Tibial artery (tissue), 4 donors: ENCODE measurements around the gene HDAC10.

Source experiments
- DNase-seq, 2 donors: peaks; one replicate each; pipeline ENCODE4 v3.0.0-alpha.2; 2019
- H3K27ac ChIP-seq, 2 donors: fragments of 200-600 bp; sonication (generic) in 1 of 2; 1 replicate in 1 of 2; 2 replicates in 1 of 2; pipeline ENCODE4 v1.5.1; 2018 to 2019; ENCODE audit warnings: mild to moderate bottlenecking in 1 of 2
- H3K27me3 ChIP-seq, 2 donors: fragments of 200-600 bp; sonication (generic) in 1 of 2; one replicate each; pipeline versions ENCODE4 v1.5.1 to v1.6.0; 2016 to 2019
- H3K36me3 ChIP-seq, 3 donors: fragments of 200-600 bp; sonication (generic) in 2 of 3; one replicate each; pipeline ENCODE4 v1.5.1; 2016 to 2019; ENCODE audit warnings: mild to moderate bottlenecking in 2 of 3
- H3K4me1 ChIP-seq, 4 donors: fragments of 200-600 bp; sonication (generic) in 2 of 4; 1 replicate in 3 of 4; 2 replicates in 1 of 4; pipeline ENCODE4 v1.5.1; 2016 to 2019
- H3K4me3 ChIP-seq, 2 donors: fragments of 200-600 bp; sonication (generic) in 1 of 2; 1 replicate in 1 of 2; 2 replicates in 1 of 2; pipeline ENCODE4 v1.5.1; 2018 to 2019; ENCODE audit warnings: mild to moderate bottlenecking in 2 of 2
- H3K9me3 ChIP-seq, 3 donors: fragments of 200-600 bp; sonication (generic) in 1 of 3; one replicate each; pipeline ENCODE4 v1.5.1; 2016 to 2019
- intact Hi-C: fragments of 100-400 bp; cut with DNase I; formaldehyde crosslinking; loops from one replicate; pipeline ENCODE4 v1.15.0; 2023; ENCODE audit warnings: low total_unique reads
- TF ChIP-seq, protein P1 (sequence below), 2 experiments: fragments of 200-600 bp in 1 of 2; fragments of 450-650 bp in 1 of 2; IDR thresholded peaks; one replicate each; pipeline ENCODE4 v1.5.1; 2017 to 2019; ENCODE audit warnings: antibody characterized with exemption in 2 of 2, mild to moderate bottlenecking in 1 of 2, moderate library complexity in 1 of 2

Gene HDAC10

DNA sequence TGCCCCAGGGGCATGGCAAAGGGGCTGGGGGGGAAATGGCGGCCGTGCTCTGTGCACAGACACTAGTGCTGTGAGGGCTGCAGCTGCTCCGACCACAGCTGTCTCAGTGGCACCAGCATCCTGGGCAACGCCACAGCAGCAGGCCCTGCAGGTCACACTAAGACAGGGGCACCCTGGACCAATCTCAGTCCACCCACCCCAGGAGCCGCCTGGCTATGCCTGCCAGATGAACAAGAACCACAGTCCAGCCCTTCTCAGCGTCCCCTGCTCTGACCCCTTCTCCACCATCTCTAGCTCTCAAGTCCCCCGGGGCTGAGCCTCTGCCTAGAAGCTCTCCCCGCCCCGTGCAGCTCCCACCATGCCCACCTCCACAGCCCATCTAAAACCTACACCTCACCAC, 22.7 kb downstream of the HDAC10 start:
- Histone ChIP-seq H3K27ac (no peak overlapping the region), H3K27me3 (no peaks in the 10 kb centered on the region), H3K4me1 (no peaks in the 10 kb centered on the region), H3K9me3 (no peaks in the 10 kb centered on the region), H3K36me3 (peaks cover 43 to 89% (median 75%) of the 10 kb centered on the region in 3 donors), H3K4me3 (no peak overlapping the region)
- intact Hi-C loops = no loop called here
- no peak for DNase-seq
- TF ChIP-seq, protein P1, sequence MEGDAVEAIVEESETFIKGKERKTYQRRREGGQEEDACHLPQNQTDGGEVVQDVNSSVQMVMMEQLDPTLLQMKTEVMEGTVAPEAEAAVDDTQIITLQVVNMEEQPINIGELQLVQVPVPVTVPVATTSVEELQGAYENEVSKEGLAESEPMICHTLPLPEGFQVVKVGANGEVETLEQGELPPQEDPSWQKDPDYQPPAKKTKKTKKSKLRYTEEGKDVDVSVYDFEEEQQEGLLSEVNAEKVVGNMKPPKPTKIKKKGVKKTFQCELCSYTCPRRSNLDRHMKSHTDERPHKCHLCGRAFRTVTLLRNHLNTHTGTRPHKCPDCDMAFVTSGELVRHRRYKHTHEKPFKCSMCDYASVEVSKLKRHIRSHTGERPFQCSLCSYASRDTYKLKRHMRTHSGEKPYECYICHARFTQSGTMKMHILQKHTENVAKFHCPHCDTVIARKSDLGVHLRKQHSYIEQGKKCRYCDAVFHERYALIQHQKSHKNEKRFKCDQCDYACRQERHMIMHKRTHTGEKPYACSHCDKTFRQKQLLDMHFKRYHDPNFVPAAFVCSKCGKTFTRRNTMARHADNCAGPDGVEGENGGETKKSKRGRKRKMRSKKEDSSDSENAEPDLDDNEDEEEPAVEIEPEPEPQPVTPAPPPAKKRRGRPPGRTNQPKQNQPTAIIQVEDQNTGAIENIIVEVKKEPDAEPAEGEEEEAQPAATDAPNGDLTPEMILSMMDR (IDR thresholded peaks at IDR 0.05) = no peak

DNA sequence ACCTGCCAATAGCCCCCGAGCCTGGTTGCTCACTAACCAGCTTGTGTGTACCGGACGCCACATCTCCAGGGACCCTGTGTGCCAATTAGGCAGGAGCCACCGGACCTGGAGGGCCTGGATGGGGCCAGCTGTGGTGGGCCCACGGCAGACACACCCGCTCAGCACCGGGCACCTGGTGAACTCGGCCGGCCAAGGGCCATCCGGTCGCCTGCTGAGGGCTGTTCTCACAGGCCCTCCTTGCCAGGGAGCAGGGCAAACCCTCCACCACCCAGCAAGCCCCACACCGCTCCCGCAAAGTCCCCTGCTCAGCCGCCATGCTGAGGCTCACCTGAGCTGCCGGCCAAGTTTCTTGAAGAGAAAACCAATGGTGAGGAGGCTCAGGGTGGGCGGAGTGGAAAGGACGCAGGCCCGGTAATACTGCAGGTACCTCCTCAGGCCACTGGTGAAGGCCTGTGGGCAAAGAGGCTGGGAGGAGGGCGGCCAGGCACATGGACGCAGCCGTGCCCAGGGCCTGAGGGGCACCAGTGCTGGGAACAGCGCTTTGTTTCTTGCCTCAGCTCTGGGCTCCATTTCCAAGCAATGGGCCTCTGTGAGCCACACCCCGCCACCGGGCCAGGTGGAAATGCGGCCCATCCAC, 23.4 kb downstream of the HDAC10 start:
- intact Hi-C loops = no loop called here
- H3K27me3 ChIP-seq = no peaks in the 10 kb centered on the region
- no peak overlapping the region for H3K27ac ChIP-seq
- DNase-seq = no peak
- TF ChIP-seq, protein P1 (IDR thresholded peaks at IDR 0.05) = no peak
- no peaks in the 10 kb centered on the region for H3K9me3 ChIP-seq
- H3K4me1 ChIP-seq = no peaks in the 10 kb centered on the region
- no peak overlapping the region for H3K4me3 ChIP-seq
- peaks cover 50 to 89% (median 75%) of the 10 kb centered on the region in 3 donors for H3K36me3 ChIP-seq

- H3K9me3 ChIP-seq = no peaks in the 10 kb centered on the region
- no peaks in the 10 kb centered on the region for H3K4me1 ChIP-seq
- H3K27ac ChIP-seq = no peak overlapping the region
- TF ChIP-seq, protein P1 (IDR thresholded peaks at IDR 0.05) = no peak
- intact Hi-C loops = no loop called here
- no peaks in the 10 kb centered on the region for H3K27me3 ChIP-seq
- no peak for DNase-seq
- H3K36me3 ChIP-seq = peaks cover 58 to 89% (median 76%) of the 10 kb centered on the region in 3 donors
- H3K4me3 ChIP-seq = no peak overlapping the region
Observed at GRCh38 chr22:50226875-50227165, 24.2 kb downstream of the HDAC10 start.

GRCh38 chr22:50226063-50226874, 24.8 kb downstream of the HDAC10 start:
- Histone ChIP-seq H3K4me1 (no peaks in the 10 kb centered on the region), H3K9me3 (no peaks in the 10 kb centered on the region), H3K4me3 (no peak overlapping the region), H3K27me3 (no peaks in the 10 kb centered on the region), H3K36me3 (peaks cover 60 to 94% (median 81%) of the 10 kb centered on the region in 3 donors), H3K27ac (no peak overlapping the region)
- TF ChIP-seq, protein P1 (IDR thresholded peaks at IDR 0.05) = no peak
- no peak for DNase-seq
- intact Hi-C loops = no loop called here

DNA sequence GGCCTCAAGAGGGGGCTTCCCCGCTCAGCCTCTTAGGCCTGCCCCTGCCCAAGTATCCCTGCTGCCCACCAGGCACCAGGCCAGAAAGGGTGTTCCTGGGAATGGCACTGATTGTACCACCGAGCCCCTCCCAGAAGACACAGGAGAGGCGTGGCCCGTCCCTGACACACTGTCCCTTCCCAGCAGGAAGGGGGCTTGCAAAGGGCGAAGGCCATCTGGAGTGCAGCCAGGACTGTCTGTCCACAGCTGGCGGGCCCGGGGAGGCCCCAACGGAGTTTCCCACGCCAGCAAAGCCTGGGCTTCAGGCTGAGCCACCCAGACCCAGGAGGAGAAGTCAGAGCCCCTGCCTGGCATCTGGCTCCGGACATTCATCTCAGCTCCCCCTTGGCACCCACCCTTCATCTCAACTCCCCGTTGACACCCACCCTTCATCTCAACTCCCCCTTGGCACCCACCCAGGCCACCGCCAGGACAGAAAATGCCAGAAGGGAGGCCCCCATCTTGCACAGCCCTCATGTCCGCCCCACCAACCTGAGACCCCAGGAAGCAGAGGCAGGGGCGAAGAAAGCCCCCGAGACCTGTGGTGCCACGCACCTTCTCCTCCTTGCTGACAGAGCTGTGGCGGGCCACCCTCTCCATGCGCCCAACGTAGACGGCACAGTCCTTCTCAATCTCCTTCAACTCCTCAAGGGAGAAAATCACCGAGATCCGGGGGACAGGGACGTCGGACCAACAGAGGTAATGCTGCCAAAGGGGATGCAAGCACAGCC, 25.7 kb downstream of the HDAC10 start:
- no peak overlapping the region for H3K4me3 ChIP-seq
- no peaks in the 10 kb centered on the region for H3K27me3 ChIP-seq
- H3K27ac ChIP-seq = no peak overlapping the region
- TF ChIP-seq, protein P1 (IDR thresholded peaks at IDR 0.05) = no peak
- peaks cover 69 to 100% (median 89%) of the 10 kb centered on the region in 3 donors for H3K36me3 ChIP-seq
- intact Hi-C loops = no loop called here
- H3K9me3 ChIP-seq = no peaks in the 10 kb centered on the region
- no peaks in the 10 kb centered on the region for H3K4me1 ChIP-seq
- no peak for DNase-seq
